Measurements from ENCODE around the gene DHCR24.

The DHCR24 gene

DNA sequence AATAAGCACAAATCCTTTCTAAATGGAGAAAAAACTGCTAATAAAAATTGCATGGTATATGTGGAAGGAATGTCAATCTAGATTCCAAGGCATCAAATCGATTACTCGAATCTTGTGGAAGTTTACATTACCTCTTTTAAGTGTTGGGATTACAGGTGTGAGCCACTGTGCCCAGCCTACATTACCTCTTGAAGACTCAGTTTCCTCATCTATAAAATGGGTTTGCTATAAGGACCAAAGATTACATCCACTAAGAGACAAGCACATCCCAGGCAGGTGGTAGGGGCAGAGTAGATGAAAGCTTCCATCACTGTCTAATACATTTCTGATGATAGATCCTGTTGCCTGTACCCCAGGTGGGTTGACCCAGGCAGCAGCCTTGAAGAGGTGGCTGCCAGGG, 16.1 kb downstream of the DHCR24 start:
- no peaks in the 10 kb centered on the region for H3K27me3 ChIP-seq (ENCODE audit: insufficient read depth, low read length, poor library complexity, severe bottlenecking)
- H3K4me1 ChIP-seq (ENCODE audit: insufficient read depth, low read length, poor library complexity, severe bottlenecking), result no peaks in the 10 kb centered on the region

GRCh38 chr1:54869173-54869851, 17.7 kb downstream of the DHCR24 start:
- Histone ChIP-seq H2AFZ (ENCODE audit: low read length) (no peak overlapping the region), H3K4me2 (ENCODE audit: low read depth, low read length, poor library complexity, severe bottlenecking) (no peak overlapping the region), H3K9ac (ENCODE audit: low read depth, low read length, poor library complexity, severe bottlenecking) (no peak overlapping the region), H3K4me1 (ENCODE audit: insufficient read depth, low read length, poor library complexity, severe bottlenecking) (no peaks in the 10 kb centered on the region), H3K9me3 (ENCODE audit: insufficient read depth, low read depth, low read length) (no peaks in the 10 kb centered on the region), H3K9me2 (replicated peaks; ENCODE audit: low read depth, low read length) (no peaks in the 10 kb centered on the region), H4K20me1 (ENCODE audit: insufficient read depth, low read length, poor library complexity, severe bottlenecking) (peaks cover 5% of the 10 kb centered on the region), H3K79me2 (ENCODE audit: insufficient read depth, low read length) (peaks cover 11% of the 10 kb centered on the region; the same call in 1 of the 2 replicates), H3K4me3 (ENCODE audit: low read length, poor library complexity, severe bottlenecking) (no peak overlapping the region), H3K27me3 (ENCODE audit: insufficient read depth, low read length, poor library complexity, severe bottlenecking) (no peaks in the 10 kb centered on the region), H3K36me3 (ENCODE audit: insufficient read depth, low read length) (peaks cover 98% of the 10 kb centered on the region), H3F3A (ENCODE audit: low read depth) (no peaks in the 10 kb centered on the region)
- no peak for TF ChIP-seq EZH2phosphoT487 (IDR thresholded peaks at IDR 0.05; ENCODE audit: borderline replicate concordance)
- TF ChIP-seq, protein P1, sequence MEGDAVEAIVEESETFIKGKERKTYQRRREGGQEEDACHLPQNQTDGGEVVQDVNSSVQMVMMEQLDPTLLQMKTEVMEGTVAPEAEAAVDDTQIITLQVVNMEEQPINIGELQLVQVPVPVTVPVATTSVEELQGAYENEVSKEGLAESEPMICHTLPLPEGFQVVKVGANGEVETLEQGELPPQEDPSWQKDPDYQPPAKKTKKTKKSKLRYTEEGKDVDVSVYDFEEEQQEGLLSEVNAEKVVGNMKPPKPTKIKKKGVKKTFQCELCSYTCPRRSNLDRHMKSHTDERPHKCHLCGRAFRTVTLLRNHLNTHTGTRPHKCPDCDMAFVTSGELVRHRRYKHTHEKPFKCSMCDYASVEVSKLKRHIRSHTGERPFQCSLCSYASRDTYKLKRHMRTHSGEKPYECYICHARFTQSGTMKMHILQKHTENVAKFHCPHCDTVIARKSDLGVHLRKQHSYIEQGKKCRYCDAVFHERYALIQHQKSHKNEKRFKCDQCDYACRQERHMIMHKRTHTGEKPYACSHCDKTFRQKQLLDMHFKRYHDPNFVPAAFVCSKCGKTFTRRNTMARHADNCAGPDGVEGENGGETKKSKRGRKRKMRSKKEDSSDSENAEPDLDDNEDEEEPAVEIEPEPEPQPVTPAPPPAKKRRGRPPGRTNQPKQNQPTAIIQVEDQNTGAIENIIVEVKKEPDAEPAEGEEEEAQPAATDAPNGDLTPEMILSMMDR (conservative IDR thresholded peaks at IDR 0.05; ENCODE audit: low read length), result no peak

More for the DNA sequence above, 16.1 kb downstream of the DHCR24 start:
- Histone ChIP-seq H3K9me2 (replicated peaks; ENCODE audit: low read depth, low read length) (no peaks in the 10 kb centered on the region), H3K36me3 (ENCODE audit: insufficient read depth, low read length) (peaks cover 98% of the 10 kb centered on the region), H2AFZ (ENCODE audit: low read length) (no peak overlapping the region), H3K4me3 (ENCODE audit: low read length, poor library complexity, severe bottlenecking) (no peak overlapping the region), H3K79me2 (ENCODE audit: insufficient read depth, low read length) (peaks cover 18% of the 10 kb centered on the region), H4K20me1 (ENCODE audit: insufficient read depth, low read length, poor library complexity, severe bottlenecking) (peaks cover 17% of the 10 kb centered on the region), H3F3A (ENCODE audit: low read depth) (no peaks in the 10 kb centered on the region), H3K4me2 (ENCODE audit: low read depth, low read length, poor library complexity, severe bottlenecking) (no peak overlapping the region), H3K9ac (ENCODE audit: low read depth, low read length, poor library complexity, severe bottlenecking) (no peak overlapping the region), H3K9me3 (ENCODE audit: insufficient read depth, low read depth, low read length) (no peaks in the 10 kb centered on the region)
- TF ChIP-seq EZH2phosphoT487 (IDR thresholded peaks at IDR 0.05; ENCODE audit: borderline replicate concordance), result no peak
- TF ChIP-seq, protein P1 (conservative IDR thresholded peaks at IDR 0.05; ENCODE audit: low read length), result no peak

DNA sequence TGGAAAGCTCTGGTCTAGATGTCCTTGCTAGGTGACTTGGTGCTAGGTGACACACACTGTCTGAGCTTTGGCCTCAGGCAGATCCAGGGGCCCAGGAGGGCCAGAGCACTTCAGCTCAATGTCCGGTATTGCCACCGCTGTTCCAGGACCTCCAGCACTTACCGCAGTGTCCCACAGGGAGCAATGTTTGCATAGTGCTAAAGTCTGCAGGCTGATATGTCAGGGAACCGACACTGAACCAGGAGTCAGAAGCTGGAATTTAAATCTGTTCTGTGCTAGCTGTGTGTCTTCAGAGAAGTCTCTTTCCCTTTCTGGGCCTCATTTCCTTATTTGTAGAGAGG, 19.3 kb downstream of the DHCR24 start:
- H3K4me2 ChIP-seq (ENCODE audit: low read depth, low read length, poor library complexity, severe bottlenecking), result no peak overlapping the region
- no peak overlapping the region for H3K9ac ChIP-seq (ENCODE audit: low read depth, low read length, poor library complexity, severe bottlenecking)
- no peaks in the 10 kb centered on the region for H3K9me2 ChIP-seq (replicated peaks; ENCODE audit: low read depth, low read length)
- no peaks in the 10 kb centered on the region for H3F3A ChIP-seq (ENCODE audit: low read depth)
- no peaks in the 10 kb centered on the region for H3K27me3 ChIP-seq (ENCODE audit: insufficient read depth, low read length, poor library complexity, severe bottlenecking)
- TF ChIP-seq, protein P1 (conservative IDR thresholded peaks at IDR 0.05; ENCODE audit: low read length), result no peak
- TF ChIP-seq EZH2phosphoT487 (IDR thresholded peaks at IDR 0.05; ENCODE audit: borderline replicate concordance), result no peak
- H3K4me3 ChIP-seq (ENCODE audit: low read length, poor library complexity, severe bottlenecking), result no peak overlapping the region
- no peaks in the 10 kb centered on the region for H3K9me3 ChIP-seq (ENCODE audit: insufficient read depth, low read depth, low read length)
- no peaks in the 10 kb centered on the region for H3K4me1 ChIP-seq (ENCODE audit: insufficient read depth, low read length, poor library complexity, severe bottlenecking)
- peaks cover 5% of the 10 kb centered on the region for H4K20me1 ChIP-seq (ENCODE audit: insufficient read depth, low read length, poor library complexity, severe bottlenecking)
- H2AFZ ChIP-seq (ENCODE audit: low read length), result no peak overlapping the region
- peaks cover 98% of the 10 kb centered on the region; the same call in 1 of the 2 replicates for H3K36me3 ChIP-seq (ENCODE audit: insufficient read depth, low read length)
- peaks cover 11% of the 10 kb centered on the region; the same call in 1 of the 2 replicates for H3K79me2 ChIP-seq (ENCODE audit: insufficient read depth, low read length)

Measured in Loucy (cell line).